Measurements from ENCODE around the gene POLRMT. TPM values are rescaled to one million over a fixed set of nuclear protein-coding genes. Genes with fewer than 3 reads are reported as not detected.
A peak's percentile ranks its signal among the peaks of the same experiment; 100 is the strongest.

POLRMT gene
- total and polyA plus RNA-seq, 2 donors (not counting 1 experiment from before 2014, with no cell fraction given): 7.3 to 21.5 TPM

DNA sequence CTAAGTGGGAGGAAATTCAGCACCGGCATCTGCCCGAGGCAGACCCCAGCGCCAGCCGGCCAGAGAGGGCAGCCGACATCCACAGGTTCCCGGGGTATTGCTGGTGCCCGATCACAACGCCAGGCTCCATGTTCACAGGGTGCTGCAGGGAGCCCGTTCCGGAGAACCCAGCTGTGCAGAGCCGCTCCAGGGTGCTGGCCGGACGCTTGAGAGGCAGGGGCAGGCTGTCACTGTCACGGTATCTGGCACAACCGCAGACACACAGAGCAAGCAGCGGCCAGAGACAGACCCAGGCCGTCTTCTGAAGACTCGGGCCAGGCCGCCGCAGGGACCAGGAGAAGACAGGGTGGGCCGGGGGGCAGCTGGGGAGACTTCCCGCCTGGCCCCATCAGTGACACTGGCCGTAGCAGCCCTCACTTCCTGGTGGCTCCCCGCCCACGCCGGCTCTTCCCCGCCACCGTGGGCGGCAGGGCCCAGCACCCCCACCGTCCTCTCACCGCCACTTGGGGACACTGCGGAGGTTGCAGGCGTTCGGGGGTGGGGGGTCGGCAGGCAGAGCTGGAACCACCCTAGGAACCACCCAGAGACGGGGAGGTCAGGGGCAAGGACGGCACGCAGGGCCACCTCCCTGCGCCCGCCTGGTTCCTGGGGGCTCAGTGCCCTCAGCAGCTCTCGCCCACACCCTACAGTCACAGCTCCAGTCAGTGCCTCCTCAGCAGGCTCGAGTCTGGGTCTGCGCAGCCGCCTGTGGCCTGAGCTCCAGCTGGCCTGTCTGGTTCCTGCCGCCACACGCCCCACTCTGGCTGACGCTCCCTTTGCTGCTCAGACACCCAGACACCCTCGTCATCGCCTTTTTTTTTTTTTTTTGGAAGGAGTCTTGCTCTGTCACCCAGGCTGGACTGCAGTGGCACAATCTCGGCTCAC is 25.8 kb upstream of the POLRMT start:
- H2AFZ ChIP-seq (ENCODE audit: low read length): no peak overlapping the region
- H3K79me2 ChIP-seq (ENCODE audit: control insufficient read depth, insufficient read depth, low read length): peaks cover 85% of the 10 kb centered on the region
- H3K4me1 ChIP-seq (ENCODE audit: control insufficient read depth, extremely low read depth, insufficient read depth, low read length): peaks cover 4% of the 10 kb centered on the region
- peaks cover 3% of the 10 kb centered on the region for H4K20me1 ChIP-seq (ENCODE audit: control insufficient read depth, extremely low read depth, insufficient read depth, low read length)
- TF ChIP-seq EZH2 (IDR thresholded peaks at IDR 0.05; ENCODE audit: low read length, missing control alignments): no peak
- TF ChIP-seq, protein P1, sequence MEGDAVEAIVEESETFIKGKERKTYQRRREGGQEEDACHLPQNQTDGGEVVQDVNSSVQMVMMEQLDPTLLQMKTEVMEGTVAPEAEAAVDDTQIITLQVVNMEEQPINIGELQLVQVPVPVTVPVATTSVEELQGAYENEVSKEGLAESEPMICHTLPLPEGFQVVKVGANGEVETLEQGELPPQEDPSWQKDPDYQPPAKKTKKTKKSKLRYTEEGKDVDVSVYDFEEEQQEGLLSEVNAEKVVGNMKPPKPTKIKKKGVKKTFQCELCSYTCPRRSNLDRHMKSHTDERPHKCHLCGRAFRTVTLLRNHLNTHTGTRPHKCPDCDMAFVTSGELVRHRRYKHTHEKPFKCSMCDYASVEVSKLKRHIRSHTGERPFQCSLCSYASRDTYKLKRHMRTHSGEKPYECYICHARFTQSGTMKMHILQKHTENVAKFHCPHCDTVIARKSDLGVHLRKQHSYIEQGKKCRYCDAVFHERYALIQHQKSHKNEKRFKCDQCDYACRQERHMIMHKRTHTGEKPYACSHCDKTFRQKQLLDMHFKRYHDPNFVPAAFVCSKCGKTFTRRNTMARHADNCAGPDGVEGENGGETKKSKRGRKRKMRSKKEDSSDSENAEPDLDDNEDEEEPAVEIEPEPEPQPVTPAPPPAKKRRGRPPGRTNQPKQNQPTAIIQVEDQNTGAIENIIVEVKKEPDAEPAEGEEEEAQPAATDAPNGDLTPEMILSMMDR (conservative IDR thresholded peaks at IDR 0.05 in 1 of 2, IDR thresholded peaks at IDR 0.05 in 1 of 2; ENCODE audit: low read depth in 1 of 2, low read length in 2 of 2): no peak
- peak overlapping the region; percentile 35 for H3K4me2 ChIP-seq (ENCODE audit: extremely low read depth, insufficient read depth, low read length)
- no peaks in the 10 kb centered on the region for H3K9me3 ChIP-seq (ENCODE audit: control insufficient read depth, insufficient read depth, low read depth, low read length)
- H3K4me3 ChIP-seq (replicated peaks in 1 of 4; ENCODE audit: control extremely low read depth in 1 of 4, insufficient read depth in 1 of 4, low read depth in 3 of 4, low read length in 4 of 4): no peak overlapping the region
- peak overlapping the region; percentile 42 for H3K9ac ChIP-seq (ENCODE audit: insufficient read depth, low read length)
- H3K36me3 ChIP-seq (ENCODE audit: control insufficient read depth, insufficient read depth, low read length): peaks cover 6% of the 10 kb centered on the region
- peak in 1 of 2 donors; percentile 67 for DNase-seq (ENCODE audit: low read depth in 2 of 2)
- no peaks in the 10 kb centered on the region for H3K27me3 ChIP-seq (ENCODE audit: control insufficient read depth, insufficient read depth, low read length)
- peak overlapping the region; percentile 57 for H3K27ac ChIP-seq (ENCODE audit: insufficient read depth, low read length)

DNA sequence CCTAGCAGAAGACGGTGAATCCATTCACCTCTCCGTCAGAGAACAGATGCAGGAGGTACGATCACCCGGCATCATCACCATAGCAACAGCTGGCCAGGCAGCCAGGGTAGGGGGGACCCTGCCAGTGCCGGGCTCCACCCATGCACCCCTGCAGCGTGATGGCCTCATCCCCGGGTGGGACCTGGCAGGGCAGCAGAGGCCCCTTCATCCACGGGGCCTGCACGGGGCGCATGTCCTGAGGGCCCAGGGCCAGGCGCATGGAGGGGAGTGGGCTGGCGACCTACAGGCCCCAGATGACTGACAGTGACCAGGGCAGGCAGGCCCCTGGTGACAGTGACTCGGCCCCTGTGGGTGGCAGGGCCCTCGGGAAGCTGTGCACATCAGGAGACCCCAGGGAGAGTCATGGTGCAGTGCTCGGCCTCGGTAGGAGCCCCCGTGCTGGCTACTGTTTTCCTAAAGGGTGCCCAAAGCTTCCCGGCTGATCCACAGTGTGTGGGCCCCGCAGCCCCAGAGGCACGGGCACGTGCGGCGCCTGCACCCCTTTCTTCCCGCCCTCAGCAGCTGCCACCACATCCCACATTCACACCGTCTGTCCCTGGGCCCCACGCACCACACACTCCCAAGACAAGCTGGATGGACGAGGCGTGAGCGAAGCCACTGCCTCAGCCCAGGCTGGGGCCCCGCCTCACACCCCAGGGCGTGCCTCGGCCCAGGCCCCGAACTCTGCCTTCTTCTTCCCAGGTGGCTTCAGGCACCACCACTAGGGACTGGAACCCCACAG is 24.9 kb upstream of the POLRMT start:
- H2AFZ ChIP-seq (ENCODE audit: low read length): no peak overlapping the region
- H3K27ac ChIP-seq (ENCODE audit: insufficient read depth, low read length): no peak overlapping the region
- H3K9me3 ChIP-seq (ENCODE audit: control insufficient read depth, insufficient read depth, low read depth, low read length): no peaks in the 10 kb centered on the region
- peaks cover 3% of the 10 kb centered on the region for H4K20me1 ChIP-seq (ENCODE audit: control insufficient read depth, extremely low read depth, insufficient read depth, low read length)
- peak overlapping the region; percentile 1 for H3K9ac ChIP-seq (ENCODE audit: insufficient read depth, low read length)
- no peak overlapping the region for H3K4me3 ChIP-seq (replicated peaks in 1 of 4; ENCODE audit: control extremely low read depth in 1 of 4, insufficient read depth in 1 of 4, low read depth in 3 of 4, low read length in 4 of 4)
- H3K36me3 ChIP-seq (ENCODE audit: control insufficient read depth, insufficient read depth, low read length): peaks cover 13% of the 10 kb centered on the region
- H3K4me2 ChIP-seq (ENCODE audit: extremely low read depth, insufficient read depth, low read length): no peak overlapping the region
- H3K4me1 ChIP-seq (ENCODE audit: control insufficient read depth, extremely low read depth, insufficient read depth, low read length): peaks cover 4% of the 10 kb centered on the region
- peaks cover 94% of the 10 kb centered on the region for H3K79me2 ChIP-seq (ENCODE audit: control insufficient read depth, insufficient read depth, low read length)
- no peak for TF ChIP-seq EZH2 (IDR thresholded peaks at IDR 0.05; ENCODE audit: low read length, missing control alignments)
- TF ChIP-seq, protein P1 (conservative IDR thresholded peaks at IDR 0.05 in 1 of 2, IDR thresholded peaks at IDR 0.05 in 1 of 2; ENCODE audit: low read depth in 1 of 2, low read length in 2 of 2): no peak
- H3K27me3 ChIP-seq (ENCODE audit: control insufficient read depth, insufficient read depth, low read length): no peaks in the 10 kb centered on the region
- DNase-seq (ENCODE audit: low read depth in 2 of 2): no peak

DNA sequence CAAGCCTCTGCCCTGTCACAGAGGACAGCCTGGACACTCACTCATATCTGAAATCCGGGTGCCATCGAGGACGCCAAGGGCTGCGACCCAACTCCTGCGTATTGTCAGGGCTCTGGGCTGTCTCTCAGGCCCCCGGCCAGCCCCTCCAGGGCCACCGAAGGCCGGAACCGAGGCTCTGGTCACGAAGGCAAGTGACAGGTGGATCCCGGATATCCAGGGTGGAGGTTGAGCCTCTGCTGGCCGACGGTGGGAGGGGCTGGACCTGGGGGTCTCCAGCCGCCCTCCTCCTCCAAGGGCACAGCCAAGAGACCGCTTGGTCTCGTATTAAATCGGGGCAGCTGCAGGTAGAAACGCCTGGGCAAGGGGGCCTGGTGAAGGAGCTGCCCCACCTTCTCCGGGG is 24.3 kb upstream of the POLRMT start:
- H3K9ac ChIP-seq (ENCODE audit: insufficient read depth, low read length): no peak overlapping the region
- no peak for DNase-seq (ENCODE audit: low read depth in 2 of 2)
- H3K27me3 ChIP-seq (ENCODE audit: control insufficient read depth, insufficient read depth, low read length): no peaks in the 10 kb centered on the region
- peaks cover 3% of the 10 kb centered on the region for H4K20me1 ChIP-seq (ENCODE audit: control insufficient read depth, extremely low read depth, insufficient read depth, low read length)
- H3K27ac ChIP-seq (ENCODE audit: insufficient read depth, low read length): no peak overlapping the region
- peaks cover 4% of the 10 kb centered on the region for H3K4me1 ChIP-seq (ENCODE audit: control insufficient read depth, extremely low read depth, insufficient read depth, low read length)
- peaks cover 13% of the 10 kb centered on the region for H3K36me3 ChIP-seq (ENCODE audit: control insufficient read depth, insufficient read depth, low read length)
- TF ChIP-seq EZH2 (IDR thresholded peaks at IDR 0.05; ENCODE audit: low read length, missing control alignments): no peak
- TF ChIP-seq, protein P1 (conservative IDR thresholded peaks at IDR 0.05 in 1 of 2, IDR thresholded peaks at IDR 0.05 in 1 of 2; ENCODE audit: low read depth in 1 of 2, low read length in 2 of 2): no peak
- H3K9me3 ChIP-seq (ENCODE audit: control insufficient read depth, insufficient read depth, low read depth, low read length): no peaks in the 10 kb centered on the region
- peaks cover 98% of the 10 kb centered on the region for H3K79me2 ChIP-seq (ENCODE audit: control insufficient read depth, insufficient read depth, low read length)
- no peak overlapping the region for H2AFZ ChIP-seq (ENCODE audit: low read length)
- H3K4me3 ChIP-seq (replicated peaks in 1 of 4; ENCODE audit: control extremely low read depth in 1 of 4, insufficient read depth in 1 of 4, low read depth in 3 of 4, low read length in 4 of 4): no peak overlapping the region
- H3K4me2 ChIP-seq (ENCODE audit: extremely low read depth, insufficient read depth, low read length): no peak overlapping the region
